Peyer's patch (tissue), 4 donors: Measurements from ENCODE around the gene MTHFS.

Experiments used
- CTCF ChIP-seq, 6 experiments: fragments of 450-650 bp in 4 of 6; fragments of 200-600 bp in 2 of 6; sonication (generic) in 1 of 6; IDR thresholded peaks; one replicate each; pipeline ENCODE4 v1.5.1; 2017 to 2019; ENCODE audit warnings: antibody characterized with exemption in 6 of 6, mild to moderate bottlenecking in 3 of 6, moderate library complexity in 1 of 6
- POLR2A ChIP-seq, 2 donors: fragments of 450-650 bp; IDR thresholded peaks; one replicate each; pipeline ENCODE4 v1.5.1; 2017; ENCODE audit warnings: antibody characterized with exemption in 2 of 2, mild to moderate bottlenecking in 2 of 2, moderate library complexity in 2 of 2

- TF ChIP-seq POLR2A (IDR thresholded peaks at IDR 0.05) (no peak), CTCF (IDR thresholded peaks at IDR 0.05) (no peak)
These were observed 76.6 kb downstream of the MTHFS start for GRCh38 chr15:79820176-79820575.
